T-helper 9 cell (primary cell): Measurements from ENCODE around the gene UCKL1.
"Not testable (repeated sequence)": the region's sequence is repeated elsewhere in the genome, so short reads cannot be mapped to it uniquely, and the experiment has no call there.

Source experiments
- DNase-seq: peaks from one replicate; pipeline ENCODE4 v3.0.0-alpha.2; 2020

The UCKL1 gene

GRCh38 chr20:63942969-63943807, 13.0 kb downstream of the UCKL1 start:
- DNase-seq: no peak

- DNase-seq: peak; percentile 40
Measured at GRCh38 chr20:63942250-63942951, 13.8 kb downstream of the UCKL1 start.

- DNase-seq: peak; percentile 74
Measured at GRCh38 chr20:63941282-63942081, 14.7 kb downstream of the UCKL1 start.

- no peak for DNase-seq
Measured at GRCh38 chr20:63940472-63941266, 15.5 kb downstream of the UCKL1 start.

GRCh38 chr20:63940071-63940471, 16.1 kb downstream of the UCKL1 start:
- no peak for DNase-seq

- DNase-seq: no peak
Measured at GRCh38 chr20:63939061-63939935, 16.9 kb downstream of the UCKL1 start.

GRCh38 chr20:63937596-63937995, 18.6 kb downstream of the UCKL1 start:
- no peak for DNase-seq

GRCh38 chr20:63935447-63935846, 20.8 kb downstream of the UCKL1 start:
- no peak for DNase-seq

GRCh38 chr20:63934271-63935068, 21.7 kb downstream of the UCKL1 start:
- no peak for DNase-seq

GRCh38 chr20:63933646-63934045, 22.6 kb downstream of the UCKL1 start:
- DNase-seq: no peak

GRCh38 chr20:63932606-63933160, 23.5 kb downstream of the UCKL1 start:
- DNase-seq: no peak

GRCh38 chr20:63931735-63932134, 24.5 kb downstream of the UCKL1 start:
- DNase-seq: no peak

- no peak for DNase-seq
Measured at GRCh38 chr20:63930971-63931553, 25.2 kb downstream of the UCKL1 start.

- DNase-seq: not testable (repeated sequence)
Measured at GRCh38 chr20:63929473-63929883, 26.7 kb downstream of the UCKL1 start.

- DNase-seq: no peak
Measured at GRCh38 chr20:63929071-63929470, 27.1 kb downstream of the UCKL1 start.

GRCh38 chr20:63926298-63926697, 29.9 kb downstream of the UCKL1 start:
- no peak for DNase-seq

- no peak for DNase-seq
Measured at GRCh38 chr20:63924241-63924640, 32.0 kb downstream of the UCKL1 start.

GRCh38 chr20:63923651-63924050, 32.6 kb downstream of the UCKL1 start:
- no peak for DNase-seq

- DNase-seq: no peak
Measured at GRCh38 chr20:63920226-63920625, 36.0 kb downstream of the UCKL1 start.

GRCh38 chr20:63919130-63919529, 37.1 kb downstream of the UCKL1 start:
- no peak for DNase-seq
